Central memory CD8-positive, alpha-beta T cell (primary cell): ENCODE results near the gene TOM1.

Experiments
- ATAC-seq: fragments of 150-1000 bp; cut with Tn5 transposase; replicated peaks from 2 replicates; pipeline ENCODE4 v1.10.0; 2022; ENCODE audit warnings: mild to moderate bottlenecking, moderate FRiP score, moderate number of reproducible peaks; ENCODE audit not compliant: poor library complexity, severe bottlenecking; ENCODE audit errors: extremely low read depth
- DNase-seq, 2 donors: peaks; one replicate each; pipeline ENCODE4 v3.0.0; 2021; ENCODE audit warnings: low spot score in 2 of 2
- H3K27ac Mint-ChIP-seq: one replicate; pipeline ENCODE4 v1.8.0; 2022; ENCODE audit warnings: low read depth, mild to moderate bottlenecking, moderate library complexity, mixed read lengths
- H3K27me3 Mint-ChIP-seq: one replicate; pipeline ENCODE4 v1.8.0; 2022; ENCODE audit warnings: mixed read lengths
- H3K36me3 Mint-ChIP-seq: one replicate; pipeline ENCODE4 v1.8.0; 2022; ENCODE audit warnings: mild to moderate bottlenecking, moderate library complexity, mixed read lengths; ENCODE audit not compliant: insufficient read depth
- H3K4me1 Mint-ChIP-seq: one replicate; pipeline ENCODE4 v1.8.0; 2022; ENCODE audit warnings: mixed read lengths
- H3K4me3 Mint-ChIP-seq: one replicate; pipeline ENCODE4 v1.8.0; 2022; ENCODE audit warnings: mild to moderate bottlenecking, moderate library complexity, mixed read lengths
- H3K9me3 Mint-ChIP-seq: one replicate; pipeline ENCODE4 v1.8.0; 2022; ENCODE audit warnings: mixed read lengths

TOM1 gene

DNA sequence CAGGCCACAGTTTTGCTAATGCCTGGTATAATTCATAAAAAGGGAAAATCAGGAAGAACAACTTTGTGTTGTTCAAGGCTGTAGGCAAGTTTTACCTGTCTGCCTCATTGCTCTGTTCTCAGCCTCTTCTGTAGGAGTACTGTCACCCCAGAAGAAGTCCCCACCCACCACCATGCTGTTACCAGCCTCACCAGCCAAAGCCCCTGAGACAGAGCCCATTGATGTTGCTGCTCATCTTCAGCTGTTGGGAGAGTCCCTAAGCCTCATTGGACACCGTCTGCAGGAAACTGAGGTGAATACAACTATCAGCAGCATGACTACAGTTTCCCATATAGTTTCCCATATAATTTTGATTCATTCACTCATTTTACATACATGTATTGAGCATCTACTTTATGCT, 11.6 kb upstream of the TOM1 start:
- no peak overlapping the region for H3K4me3 Mint-ChIP-seq
- H3K27ac Mint-ChIP-seq: no peak overlapping the region
- no peaks in the 10 kb centered on the region for H3K4me1 Mint-ChIP-seq
- DNase-seq: no peak
- no peak for ATAC-seq
- peaks cover 27% of the 10 kb centered on the region for H3K36me3 Mint-ChIP-seq
- no peaks in the 10 kb centered on the region for H3K9me3 Mint-ChIP-seq
- no peaks in the 10 kb centered on the region for H3K27me3 Mint-ChIP-seq

DNA sequence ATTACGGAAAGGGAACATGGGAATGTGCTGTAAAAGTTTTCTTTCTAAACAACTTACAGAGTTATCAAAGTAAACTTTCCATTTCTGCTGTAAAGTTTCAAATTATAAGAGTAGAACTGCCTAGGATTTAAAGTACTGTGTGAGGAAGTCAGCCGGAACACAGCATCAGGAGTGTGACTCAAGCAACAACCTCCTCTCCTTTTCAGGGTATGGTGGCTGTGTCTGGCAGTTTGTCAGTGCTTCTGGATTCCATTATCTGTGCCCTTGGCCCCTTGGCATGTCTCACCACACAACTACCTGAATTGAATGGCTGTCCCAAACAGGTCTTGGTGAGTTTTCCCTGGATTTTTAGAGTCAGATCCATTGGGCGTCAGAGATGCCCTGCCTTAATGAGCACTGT, 6.9 kb upstream of the TOM1 start:
- Mint-ChIP-seq H3K27me3 (no peaks in the 10 kb centered on the region), H3K36me3 (peaks cover 22% of the 10 kb centered on the region), H3K9me3 (no peaks in the 10 kb centered on the region), H3K27ac (no peak overlapping the region), H3K4me1 (no peaks in the 10 kb centered on the region), H3K4me3 (no peak overlapping the region)
- ATAC-seq (no peak), DNase-seq (no peak)

DNA sequence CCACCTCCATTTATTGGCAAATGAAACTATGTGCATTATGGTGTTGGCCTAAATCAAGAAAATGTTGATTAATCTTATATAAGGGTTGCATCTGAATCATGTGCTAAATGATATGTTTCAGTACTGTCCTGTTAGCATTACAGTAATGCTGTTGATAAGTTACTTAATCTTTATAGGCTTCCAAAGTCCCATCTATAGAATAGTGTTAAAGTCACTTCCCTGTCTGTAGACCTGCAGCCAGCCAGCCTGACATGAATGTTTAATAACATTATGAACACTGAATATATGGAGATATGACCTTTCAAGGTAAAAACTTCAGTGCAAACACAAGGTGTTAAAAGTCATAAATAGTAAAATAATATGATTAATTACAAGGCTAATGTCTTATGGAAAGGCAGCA, 3.6 kb upstream of the TOM1 start:
- ATAC-seq (no peak), DNase-seq (no peak)
- no peak overlapping the region for H3K4me3 Mint-ChIP-seq
- H3K27me3 Mint-ChIP-seq: no peaks in the 10 kb centered on the region
- H3K4me1 Mint-ChIP-seq: peaks cover 7% of the 10 kb centered on the region
- H3K36me3 Mint-ChIP-seq: peaks cover 23% of the 10 kb centered on the region
- no peak overlapping the region for H3K27ac Mint-ChIP-seq
- no peaks in the 10 kb centered on the region for H3K9me3 Mint-ChIP-seq

DNA sequence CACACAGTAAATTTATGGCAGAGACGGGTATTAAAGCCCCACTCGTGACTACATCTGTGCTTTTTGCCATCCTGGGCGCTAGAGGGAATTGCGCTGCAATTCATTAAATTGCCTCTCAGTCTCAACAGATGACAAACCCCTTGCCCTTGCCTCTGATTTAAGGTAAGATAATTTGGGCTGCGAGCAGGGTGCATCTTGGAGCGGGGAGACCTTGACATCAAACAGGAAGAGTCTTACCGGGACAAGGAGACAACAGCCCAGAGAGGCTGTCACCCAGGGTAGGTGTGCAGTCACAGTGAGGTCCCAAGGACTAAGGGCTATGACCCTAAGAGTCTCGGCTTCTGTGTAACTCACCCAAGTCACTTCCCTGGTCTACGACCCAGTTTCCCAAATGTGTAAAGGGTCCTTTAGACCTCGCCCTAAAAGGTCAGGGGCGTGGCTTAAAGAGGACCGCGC, 449 bp upstream of the TOM1 start:
- Mint-ChIP-seq H3K27ac (peak overlapping the region; percentile 99), H3K27me3 (no peaks in the 10 kb centered on the region), H3K4me1 (peaks cover 18% of the 10 kb centered on the region), H3K36me3 (peaks cover 20% of the 10 kb centered on the region), H3K4me3 (peak overlapping the region; percentile 94), H3K9me3 (no peaks in the 10 kb centered on the region)
- ATAC-seq: peak; percentile 35
- no peak for DNase-seq

DNA sequence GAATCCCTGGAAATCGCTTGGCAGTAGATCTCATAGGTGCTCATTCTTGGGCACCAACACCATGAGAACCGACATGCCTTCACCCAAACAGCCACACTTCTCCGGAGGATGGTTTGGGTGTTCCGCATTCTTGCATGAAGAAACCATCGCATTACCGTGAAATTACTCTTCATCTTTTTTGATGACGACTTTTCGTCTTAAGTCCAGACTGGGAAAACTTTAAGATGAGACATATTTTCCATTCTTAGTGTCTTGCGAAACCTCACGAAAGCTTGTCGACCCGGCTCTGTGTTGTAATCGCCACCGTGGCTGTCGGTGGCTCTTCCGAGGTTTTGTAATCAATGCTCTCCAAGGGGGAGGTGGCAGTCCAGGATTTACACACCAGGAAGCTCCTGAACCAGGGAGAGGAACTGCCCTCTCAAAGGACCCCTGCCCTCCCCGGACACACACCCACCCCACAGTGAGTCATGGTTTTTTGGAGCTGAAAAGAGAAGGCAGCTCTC, 1.7 kb downstream of the TOM1 start:
- DNase-seq: no peak
- Mint-ChIP-seq H3K4me3 (peak overlapping the region; percentile 94), H3K4me1 (peaks cover 30% of the 10 kb centered on the region), H3K36me3 (peaks cover 23% of the 10 kb centered on the region), H3K27me3 (no peaks in the 10 kb centered on the region), H3K9me3 (no peaks in the 10 kb centered on the region), H3K27ac (peak overlapping the region; percentile 99)
- no peak for ATAC-seq

DNA sequence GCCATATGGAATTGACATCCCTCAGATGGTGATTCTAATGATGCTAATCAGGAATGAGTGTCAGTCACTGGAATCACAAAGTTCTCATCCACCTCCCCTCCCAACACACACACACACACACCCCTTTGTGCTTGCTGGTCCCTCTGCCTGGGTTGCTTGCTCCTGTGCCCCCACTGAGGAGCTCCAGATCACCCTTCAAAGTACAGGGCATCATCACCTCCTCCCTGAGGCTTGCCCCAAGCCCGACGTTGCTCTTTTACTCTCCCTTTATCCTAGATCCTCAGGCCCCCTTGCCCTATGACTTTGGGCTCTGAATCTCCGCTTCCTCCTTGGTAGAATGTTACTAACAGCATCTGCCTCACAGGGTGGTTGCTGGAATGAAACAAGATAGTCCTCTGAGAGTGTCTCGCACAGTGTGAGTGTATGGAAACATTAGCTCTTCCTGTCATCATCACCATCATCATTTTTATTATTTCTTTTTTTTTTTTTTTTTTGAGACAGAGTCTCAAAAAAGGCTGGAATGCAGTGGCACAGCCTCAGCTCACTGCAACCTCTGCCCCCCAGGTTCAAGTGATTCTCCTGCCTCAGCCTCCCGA, 3.4 kb downstream of the TOM1 start:
- Mint-ChIP-seq H3K36me3 (peaks cover 27% of the 10 kb centered on the region), H3K4me1 (peaks cover 46% of the 10 kb centered on the region), H3K27ac (peak overlapping the region; percentile 64), H3K9me3 (no peaks in the 10 kb centered on the region), H3K4me3 (no peak overlapping the region), H3K27me3 (no peaks in the 10 kb centered on the region)
- DNase-seq: no peak
- ATAC-seq: no peak

DNA sequence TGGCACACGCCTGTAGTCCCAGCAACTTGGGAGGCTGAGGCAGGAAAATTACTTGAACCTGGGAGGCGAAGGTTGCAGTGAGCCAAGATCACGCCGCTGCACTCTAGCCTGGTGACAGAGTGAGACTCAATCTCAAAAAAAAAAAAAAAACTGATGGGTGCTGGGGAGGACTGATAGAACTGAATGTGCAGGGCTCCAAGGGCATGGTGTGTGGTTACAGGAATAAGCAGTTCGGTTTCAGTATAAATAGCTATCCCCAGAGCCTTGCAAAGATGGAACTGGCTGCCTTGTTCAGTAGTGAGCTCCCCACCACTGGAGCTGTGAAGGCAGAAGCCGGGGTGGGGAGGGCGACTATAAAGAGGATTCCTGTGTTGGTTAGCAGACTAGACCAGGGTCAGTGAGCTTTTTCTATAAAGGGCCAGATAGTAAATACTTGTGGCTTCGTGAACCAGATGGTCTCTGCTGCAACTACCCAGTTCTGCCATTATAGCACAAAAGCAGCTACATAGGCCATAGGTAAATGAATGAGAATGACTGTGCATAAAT, 5.9 kb downstream of the TOM1 start:
- Mint-ChIP-seq H3K36me3 (peaks cover 15% of the 10 kb centered on the region), H3K4me3 (no peak overlapping the region), H3K27ac (peak overlapping the region; percentile 90), H3K27me3 (no peaks in the 10 kb centered on the region), H3K4me1 (peaks cover 53% of the 10 kb centered on the region), H3K9me3 (no peaks in the 10 kb centered on the region)
- ATAC-seq (no peak), DNase-seq (no peak)

DNA sequence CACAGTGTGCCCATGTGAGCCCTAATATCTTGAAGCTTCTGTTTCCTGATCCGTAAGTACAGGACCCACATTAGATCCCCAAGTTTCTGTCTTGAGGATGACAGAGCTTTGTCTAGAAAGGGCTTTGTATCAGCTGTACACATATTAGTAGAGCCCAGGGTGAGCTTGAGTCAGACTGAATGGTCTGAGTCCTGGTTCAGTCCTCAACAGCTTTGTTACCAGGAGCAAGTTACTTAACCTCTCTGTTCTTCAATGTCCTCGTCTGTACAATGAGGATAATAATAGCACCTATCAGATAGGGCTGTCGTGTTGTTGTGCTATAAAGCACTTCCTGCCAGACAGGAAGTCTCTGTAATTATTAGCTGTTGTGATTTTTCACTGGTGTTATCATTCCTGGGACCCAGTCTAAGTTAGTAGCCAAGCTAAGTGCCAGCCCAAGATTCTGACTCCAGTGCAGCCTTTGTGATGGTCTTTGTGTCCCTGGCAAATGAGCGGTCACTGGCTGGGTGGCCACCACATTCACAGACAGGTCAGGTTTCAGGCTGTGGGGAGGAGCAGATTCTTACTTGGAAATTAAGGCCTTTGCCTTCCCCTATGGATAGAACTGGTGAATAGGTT, 6.8 kb downstream of the TOM1 start:
- Mint-ChIP-seq H3K9me3 (no peaks in the 10 kb centered on the region), H3K4me1 (peaks cover 59% of the 10 kb centered on the region), H3K36me3 (peaks cover 17% of the 10 kb centered on the region), H3K4me3 (no peak overlapping the region), H3K27ac (peak overlapping the region; percentile 90), H3K27me3 (no peaks in the 10 kb centered on the region)
- DNase-seq (peak in 1 of 2 donors; percentile 27), ATAC-seq (peak; percentile 98)

DNA sequence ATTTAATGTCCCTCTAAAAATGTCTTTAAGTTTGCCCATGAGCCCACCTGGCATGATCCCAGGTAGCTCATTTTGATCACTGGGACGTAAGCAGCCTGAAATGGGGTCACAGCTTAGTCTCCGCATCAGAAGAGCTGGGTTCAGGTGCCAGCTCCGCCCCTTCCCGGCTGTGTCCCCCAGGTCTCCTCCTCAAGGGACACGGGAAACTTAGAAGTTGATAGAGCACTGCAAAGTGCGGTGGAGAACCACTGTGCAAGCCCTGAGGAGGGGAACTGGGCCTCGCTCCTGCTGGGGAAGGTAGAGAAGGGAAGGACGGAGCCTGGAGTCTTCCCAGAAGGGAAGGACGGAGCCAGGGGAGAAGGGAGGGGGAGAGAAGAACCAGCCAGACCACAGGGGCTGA, 7.7 kb downstream of the TOM1 start:
- no peaks in the 10 kb centered on the region for H3K9me3 Mint-ChIP-seq
- no peak for ATAC-seq
- DNase-seq: no peak
- H3K4me3 Mint-ChIP-seq: no peak overlapping the region
- H3K4me1 Mint-ChIP-seq: peaks cover 61% of the 10 kb centered on the region
- peaks cover 17% of the 10 kb centered on the region for H3K36me3 Mint-ChIP-seq
- peak overlapping the region; percentile 90 for H3K27ac Mint-ChIP-seq
- no peaks in the 10 kb centered on the region for H3K27me3 Mint-ChIP-seq

DNA sequence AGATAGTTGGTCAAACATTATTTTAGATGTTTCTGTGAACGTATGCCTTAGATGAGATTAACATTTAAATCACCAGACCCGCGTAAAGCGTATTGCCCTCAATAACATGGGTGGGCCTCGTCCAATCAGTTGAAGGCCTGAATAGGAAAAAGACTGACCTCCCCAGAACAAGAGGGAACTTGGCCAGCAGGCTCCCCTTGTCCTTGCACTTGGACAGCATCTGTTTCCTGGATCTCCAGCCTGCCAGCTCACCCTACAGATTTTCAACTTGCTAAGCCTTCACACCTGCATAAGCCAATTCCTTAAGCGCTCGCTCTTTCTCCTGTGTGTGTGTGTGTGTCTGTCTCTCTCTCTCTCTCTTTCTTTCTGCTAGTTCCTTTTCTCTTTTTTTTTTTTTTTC, 8.2 kb downstream of the TOM1 start:
- ATAC-seq: no peak
- H3K4me1 Mint-ChIP-seq: peaks cover 65% of the 10 kb centered on the region

DNA sequence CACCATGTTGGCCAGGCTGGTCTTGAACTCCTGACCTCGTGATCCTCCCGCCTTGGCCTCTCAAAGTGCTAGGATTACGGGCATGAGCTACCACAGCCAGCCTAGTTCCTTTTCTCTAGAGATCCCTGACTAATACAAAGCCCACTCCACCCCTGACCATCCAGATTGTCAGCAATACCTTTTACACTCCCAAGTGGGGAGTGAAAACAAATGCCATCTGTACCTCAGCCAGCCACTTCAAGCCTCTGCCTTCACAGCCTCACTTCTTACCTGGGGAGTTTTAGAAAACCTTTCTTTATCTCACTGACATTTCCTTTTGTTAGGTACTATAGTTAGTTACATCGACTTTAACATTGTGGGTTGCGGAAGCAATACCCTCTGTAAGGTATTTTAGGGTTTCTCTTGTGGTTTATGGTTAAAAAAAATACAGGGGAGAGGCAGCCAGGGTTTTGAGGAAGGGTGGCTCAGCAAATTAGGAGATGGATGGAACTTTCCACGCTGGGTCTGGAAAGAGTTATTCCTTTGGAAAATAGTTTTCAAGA, 8.9 kb downstream of the TOM1 start:
- Mint-ChIP-seq H3K9me3 (no peaks in the 10 kb centered on the region), H3K36me3 (peaks cover 12% of the 10 kb centered on the region), H3K4me1 (peaks cover 66% of the 10 kb centered on the region), H3K27ac (peak overlapping the region; percentile 90), H3K27me3 (no peaks in the 10 kb centered on the region), H3K4me3 (peak overlapping the region; percentile 7)
- peak in 1 of 2 donors; percentile 9 for DNase-seq
- ATAC-seq: no peak

More for the DNA sequence above, 8.2 kb downstream of the TOM1 start:
- DNase-seq: no peak
- no peaks in the 10 kb centered on the region for H3K27me3 Mint-ChIP-seq
- H3K9me3 Mint-ChIP-seq: no peaks in the 10 kb centered on the region
- H3K36me3 Mint-ChIP-seq: peaks cover 15% of the 10 kb centered on the region
- peak overlapping the region; percentile 90 for H3K27ac Mint-ChIP-seq
- H3K4me3 Mint-ChIP-seq: no peak overlapping the region

DNA sequence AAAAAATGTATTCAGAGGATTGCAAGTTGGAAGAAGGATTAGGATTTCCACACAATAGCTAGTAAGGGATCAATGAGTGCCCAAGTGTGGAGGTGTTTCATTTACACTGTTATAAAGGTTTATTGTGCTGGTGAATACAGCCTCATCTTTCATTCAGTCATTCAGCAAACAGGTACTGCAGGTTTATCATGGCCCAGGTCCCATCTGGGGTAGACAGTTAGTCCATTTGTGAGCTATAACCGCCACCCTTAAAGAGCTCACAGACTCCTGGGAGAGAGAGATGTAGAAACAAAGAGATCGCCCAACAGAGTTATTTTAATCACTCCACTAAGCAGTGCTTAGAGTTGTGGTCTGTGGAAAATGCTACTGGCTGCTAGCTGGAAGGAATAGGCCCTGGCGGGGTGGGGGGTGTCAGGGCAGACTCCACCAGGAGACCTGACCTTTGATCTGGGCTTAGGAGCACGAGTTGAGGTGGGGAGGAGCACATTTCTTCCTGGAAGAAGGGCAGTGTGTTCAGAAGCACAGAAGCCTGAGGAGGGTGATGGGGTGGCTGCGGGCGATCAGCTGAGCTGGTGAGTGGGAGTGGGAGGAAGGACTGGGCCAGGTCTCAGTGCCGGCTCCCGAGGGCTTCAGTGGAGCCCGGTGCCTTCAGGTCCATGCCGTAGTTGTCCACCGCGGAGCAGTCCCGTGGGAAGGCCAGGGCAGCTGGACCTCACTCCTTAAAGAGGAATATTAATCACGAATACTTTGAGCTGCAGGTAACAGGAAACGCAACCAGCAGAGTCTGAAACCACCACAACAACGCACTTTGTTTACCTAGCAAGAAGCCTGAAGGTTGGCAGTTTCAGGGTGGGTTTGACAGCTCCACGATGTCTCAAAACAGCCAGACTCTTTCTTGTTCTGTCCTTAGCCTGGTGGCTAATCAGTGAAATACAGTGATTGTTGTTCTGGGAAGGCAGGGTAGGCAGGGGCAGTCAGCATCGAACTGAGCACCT, 11.2 kb downstream of the TOM1 start:
- DNase-seq (no peak), ATAC-seq (no peak)
- Mint-ChIP-seq H3K27ac (peak overlapping the region; percentile 90), H3K9me3 (no peaks in the 10 kb centered on the region), H3K36me3 (peaks cover 10% of the 10 kb centered on the region), H3K4me1 (peaks cover 73% of the 10 kb centered on the region), H3K4me3 (peak overlapping the region; percentile 2), H3K27me3 (no peaks in the 10 kb centered on the region)
